GDM1 (cell line): ENCODE results near the gene C15orf39.
"Not testable (repeated sequence)": the region's sequence is repeated elsewhere in the genome, so short reads cannot be mapped to it uniquely, and the experiment has no call there.

Experiments
- DNase-seq: peaks from one replicate; lab custom pipeline; 2025; lab: John Stamatoyannopoulos, UW

Gene C15orf39

GRCh38 chr15:75201616-75202250, at the start of gene C15orf39:
TSS of gene C15orf39 (plus strand) at chr15:75201882. CDS start at chr15:75206049, 4,167 bp downstream.
- DNase-seq = peak; percentile 87

DNA sequence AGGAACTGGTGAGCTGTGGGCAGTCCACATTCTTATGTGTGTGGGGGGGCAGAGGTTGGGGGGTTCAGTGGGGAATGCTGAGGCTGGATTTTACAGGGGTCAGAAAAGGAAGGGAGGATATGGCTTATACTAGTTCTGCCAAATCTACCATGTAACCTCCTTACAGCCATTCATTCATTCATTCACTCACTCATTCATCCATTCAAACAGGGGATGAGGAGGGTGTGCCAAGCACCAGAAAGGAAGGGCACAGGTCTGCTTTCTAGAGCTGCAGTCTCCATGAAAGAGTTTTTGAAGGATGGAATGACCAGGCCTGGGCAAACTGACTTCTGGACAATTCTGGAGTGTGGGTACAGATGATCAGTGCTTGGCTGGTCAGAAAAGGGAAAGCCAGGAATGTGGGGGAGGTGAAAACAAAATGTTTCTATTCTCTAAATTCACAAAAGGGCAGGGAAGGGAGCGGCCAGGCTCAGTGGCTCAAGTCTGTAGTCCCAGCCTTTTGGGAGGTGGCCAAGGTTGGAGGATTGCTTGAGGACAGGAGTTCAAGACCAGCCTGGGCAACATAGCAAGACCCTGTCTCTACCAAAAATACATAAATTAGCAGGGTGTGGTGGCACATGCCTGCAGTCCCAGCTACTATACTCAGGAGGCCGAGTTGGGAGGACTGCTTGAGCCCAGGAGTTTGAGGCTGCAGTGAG, 49.2 kb upstream of the C15orf39 start:
- no peak for DNase-seq

GRCh38 chr15:75153087-75153486, 48.6 kb upstream of the C15orf39 start:
- DNase-seq = peak; percentile 89

DNA sequence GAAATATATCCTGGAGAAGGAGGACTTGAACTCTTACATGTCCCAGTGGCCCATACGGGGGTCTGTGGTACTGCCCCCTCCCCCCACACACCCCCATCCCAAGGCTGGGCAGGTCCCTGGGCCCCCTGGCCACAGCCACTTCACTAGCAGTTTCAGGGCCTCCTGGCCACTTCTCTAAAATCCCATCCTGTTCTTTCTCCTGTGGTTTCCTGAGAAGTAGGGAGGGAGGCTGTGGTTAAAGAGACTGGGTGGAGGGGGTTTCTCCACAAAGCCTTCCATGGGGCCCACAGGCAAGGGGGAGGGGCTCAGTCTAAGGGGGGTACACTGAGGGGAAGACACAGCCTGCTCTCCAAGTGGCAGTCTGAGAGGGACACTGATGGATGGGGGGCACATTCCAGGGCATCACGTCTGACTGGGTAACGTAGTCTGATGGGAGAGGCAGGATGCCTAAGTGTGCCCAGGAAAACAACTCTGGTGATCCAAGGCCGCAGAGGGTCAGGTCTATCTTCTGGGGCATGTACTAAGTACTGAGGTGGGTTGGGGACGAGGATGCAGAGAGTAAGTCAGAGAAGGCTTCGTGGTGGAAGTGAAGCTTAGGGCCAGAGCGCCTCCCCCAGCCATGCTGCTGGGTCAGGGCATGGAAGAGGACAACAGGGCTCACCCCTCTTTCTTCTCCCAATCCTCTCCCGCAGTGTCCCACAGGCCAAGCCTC, 48.0 kb upstream of the C15orf39 start:
- DNase-seq = peak; percentile 95

DNA sequence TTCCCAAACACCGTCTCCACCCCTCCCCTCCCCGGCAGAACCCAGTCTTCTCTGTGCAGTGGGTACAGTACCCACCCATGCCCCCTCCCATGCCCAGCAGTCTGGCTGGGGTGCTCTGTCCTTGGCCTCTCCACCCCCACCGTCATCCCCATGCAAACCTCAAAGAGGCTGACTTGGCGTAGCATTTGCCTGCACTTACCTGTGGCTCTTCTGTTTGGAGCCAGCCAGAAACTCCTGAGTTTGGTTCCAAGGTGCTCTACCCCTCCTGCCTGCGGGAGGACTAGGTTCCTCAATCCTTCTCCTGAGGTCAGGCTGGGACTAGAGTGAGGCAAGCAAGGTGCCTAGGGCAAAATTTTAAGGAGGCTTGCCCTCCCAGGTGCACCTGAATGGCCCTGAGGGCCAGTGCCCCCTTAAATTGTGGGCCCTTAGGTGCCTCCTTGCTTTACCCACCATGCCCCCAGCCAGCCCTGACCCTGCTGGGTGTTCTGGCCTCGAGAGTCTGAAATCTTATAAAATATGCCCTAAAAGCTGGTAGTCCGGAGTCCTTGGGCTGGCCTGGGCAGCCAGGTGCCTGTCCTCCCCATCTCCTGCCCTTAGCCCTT, 47.1 kb upstream of the C15orf39 start:
- DNase-seq = no peak

GRCh38 chr15:75156326-75157215, 45.1 kb upstream of the C15orf39 start:
- no peak for DNase-seq

- DNase-seq = no peak
These were observed 43.3 kb upstream of the C15orf39 start for GRCh38 chr15:75158402-75158801.

- no peak for DNase-seq
These were observed 42.4 kb upstream of the C15orf39 start for GRCh38 chr15:75159244-75159643.

DNA sequence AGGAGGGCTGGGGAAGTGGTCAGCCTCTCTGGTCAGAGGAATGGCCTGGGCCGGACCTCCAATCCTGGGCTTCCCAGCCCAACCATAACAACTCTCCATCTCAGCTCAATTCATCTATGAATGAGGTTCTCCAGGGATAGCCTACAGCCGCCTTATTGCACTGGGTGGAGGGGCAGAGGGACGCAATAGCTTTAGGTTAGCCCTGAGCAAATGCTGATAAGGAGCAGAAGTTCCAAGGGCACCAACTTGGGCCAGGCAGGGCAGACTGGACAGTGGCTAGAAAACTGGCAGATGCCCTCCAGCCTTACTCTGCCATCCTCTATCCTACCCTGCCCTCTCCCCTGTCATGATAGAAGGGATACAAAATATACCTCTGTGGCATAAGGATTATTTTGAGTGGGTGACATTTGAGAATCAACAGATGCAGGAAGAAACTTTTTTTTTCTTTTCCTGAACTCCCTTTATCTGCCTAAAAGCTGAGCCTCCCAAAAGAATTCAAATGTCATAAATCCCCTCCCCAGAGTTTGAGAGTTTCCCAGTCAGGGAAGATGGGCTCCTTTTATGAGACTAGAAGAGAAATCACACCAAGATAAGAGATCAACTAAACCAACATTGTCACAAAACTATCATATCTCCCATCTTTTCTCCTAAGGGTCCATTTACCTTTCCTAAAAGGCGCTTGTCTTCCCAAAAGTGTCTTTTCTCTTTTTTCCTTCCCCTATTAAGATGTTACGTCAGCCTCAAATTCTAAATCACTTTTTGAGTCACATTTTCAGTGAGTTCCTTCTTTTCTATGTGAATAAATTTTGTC, 40.4 kb upstream of the C15orf39 start:
- DNase-seq = no peak

- no peak for DNase-seq
These were observed 39.7 kb upstream of the C15orf39 start for GRCh38 chr15:75161917-75162414.

DNA sequence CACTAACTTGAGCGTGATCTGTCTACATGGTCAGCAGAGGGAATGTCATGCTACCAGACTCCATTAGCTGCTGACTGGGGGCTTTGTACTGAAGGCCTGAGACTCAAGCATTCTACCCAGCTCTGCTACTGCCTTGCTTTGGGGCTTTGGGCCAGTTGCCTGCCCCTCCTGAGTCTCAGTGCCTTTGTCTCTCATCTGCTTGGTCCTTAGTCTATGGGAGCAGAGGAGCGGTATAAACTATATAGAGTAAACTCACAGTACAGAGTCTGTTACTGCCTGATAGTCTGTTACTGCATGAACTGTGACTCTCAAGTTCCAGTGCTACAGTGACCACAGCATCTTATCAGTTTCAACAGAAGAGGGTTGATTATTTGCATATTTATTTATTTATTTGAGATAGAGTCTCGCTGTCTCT, 38.5 kb upstream of the C15orf39 start:
- no peak for DNase-seq

DNA sequence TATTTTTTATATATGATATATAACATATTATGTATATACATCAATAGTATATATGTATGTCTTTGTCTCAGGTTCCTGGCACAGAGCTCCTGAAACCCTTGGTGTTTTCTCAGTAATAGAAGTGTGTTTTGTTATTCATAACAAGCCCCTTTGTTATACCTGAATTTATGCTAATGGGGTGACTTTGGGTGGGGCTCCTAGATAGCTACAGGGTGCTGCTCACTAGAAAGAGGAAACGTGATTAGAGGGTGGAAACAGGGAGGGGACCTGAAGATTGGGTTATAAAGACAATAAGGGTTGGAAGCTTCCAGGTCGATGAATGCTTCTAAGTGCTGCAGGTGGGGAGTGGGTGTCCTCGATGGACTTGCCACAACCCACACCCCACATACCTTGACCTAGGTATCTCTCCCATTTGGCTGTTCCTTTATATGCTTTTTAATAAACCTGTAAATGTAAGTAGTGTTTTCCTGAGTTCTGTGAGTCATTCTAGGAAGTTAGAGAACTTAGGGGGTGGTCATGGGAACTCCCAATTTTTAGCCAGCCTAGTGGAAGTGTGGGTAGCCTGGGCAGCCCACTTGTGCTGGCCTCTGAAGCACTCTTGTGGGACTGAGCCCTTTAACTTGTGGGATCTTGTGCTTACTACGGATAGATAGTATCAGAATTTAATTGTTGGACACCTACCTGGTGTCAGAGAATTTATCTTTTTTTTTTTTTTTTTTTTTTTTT, 36.9 kb upstream of the C15orf39 start:
- no peak for DNase-seq

DNA sequence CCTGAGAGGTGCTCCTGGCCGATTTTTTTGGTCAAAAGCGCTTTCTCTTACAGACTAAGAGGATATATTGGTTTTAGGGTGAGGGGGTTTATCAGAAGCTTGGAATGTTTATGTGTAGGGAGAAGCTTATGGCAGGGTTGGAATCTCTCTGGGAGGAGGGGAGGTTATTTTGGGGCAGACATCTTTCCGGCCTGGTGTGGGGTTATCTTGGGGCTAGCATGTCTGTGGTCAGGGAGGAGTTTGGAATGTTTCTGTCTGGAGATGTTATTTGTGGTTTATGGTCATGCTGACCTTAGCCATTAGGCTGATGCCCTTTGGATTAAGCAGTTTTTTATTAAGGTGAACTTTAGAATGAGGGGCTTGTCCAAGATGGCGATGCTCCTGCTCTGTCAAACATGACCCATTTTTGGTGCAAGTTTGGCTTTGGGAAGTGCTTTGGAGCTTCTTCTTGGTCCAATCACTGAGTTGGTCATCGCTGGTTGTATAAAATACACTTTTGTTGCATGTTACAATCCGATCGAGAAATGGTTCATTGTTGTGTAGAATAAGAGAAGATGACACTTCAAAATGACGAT, 35.1 kb upstream of the C15orf39 start:
- DNase-seq = not testable (repeated sequence)

- DNase-seq = no peak
These were observed 33.9 kb upstream of the C15orf39 start for GRCh38 chr15:75167588-75168350.

GRCh38 chr15:75168374-75168773, 33.3 kb upstream of the C15orf39 start:
- DNase-seq = no peak

- no peak for DNase-seq
These were observed 31.5 kb upstream of the C15orf39 start for GRCh38 chr15:75170203-75170602.

DNA sequence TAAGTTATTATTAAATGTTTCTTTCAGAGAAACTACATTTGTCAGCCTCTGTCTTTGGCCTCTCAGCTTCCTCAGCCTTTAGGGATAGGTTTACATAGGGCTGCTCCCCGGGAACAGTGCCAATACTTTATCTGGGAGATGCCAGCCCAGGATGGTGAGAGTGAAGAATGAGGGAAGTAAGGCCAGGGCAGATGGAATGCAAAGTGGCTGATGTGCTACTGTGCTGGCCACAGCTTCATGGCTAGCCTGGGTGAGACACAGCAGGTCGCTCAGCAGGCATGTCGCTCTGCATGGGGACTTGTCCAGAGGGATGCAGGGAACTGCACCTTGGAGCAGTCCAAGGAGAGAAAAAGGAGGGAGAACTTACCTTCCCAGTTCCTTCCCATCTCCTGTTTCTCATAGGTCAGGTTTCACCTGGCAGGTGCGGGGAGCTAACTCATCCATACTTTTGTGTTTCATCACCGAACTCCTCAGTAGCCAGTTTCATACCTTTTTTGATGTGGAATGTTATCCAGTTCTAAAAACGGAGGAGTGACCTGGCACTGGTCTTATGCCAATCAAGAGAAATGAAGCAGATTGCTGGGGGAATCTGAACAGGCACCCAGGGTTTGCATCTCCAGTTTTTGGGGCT, 30.9 kb upstream of the C15orf39 start:
- DNase-seq = no peak

DNA sequence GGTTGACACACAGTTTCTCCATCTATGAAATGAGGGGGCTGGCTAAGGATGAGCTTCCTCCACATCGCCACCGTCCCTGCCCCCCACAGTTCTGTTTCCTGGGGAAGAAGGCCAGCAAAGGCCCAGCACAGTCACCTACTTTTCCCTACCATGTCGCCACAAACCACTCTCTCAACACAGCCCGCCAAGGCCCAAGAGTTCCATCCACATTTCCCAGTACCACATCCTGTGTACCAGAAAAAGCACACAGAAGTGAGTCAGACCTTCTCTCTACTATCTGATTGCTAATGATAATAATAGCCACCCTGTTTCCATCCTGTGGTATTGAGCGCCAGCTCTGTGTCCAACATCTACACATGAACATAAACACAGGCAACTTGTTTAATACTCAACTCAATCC, 30.3 kb upstream of the C15orf39 start:
- peak; percentile 86 for DNase-seq
